Activated T-cell treated with anti-CD3 and anti-CD28 coated beads for 24 hours (primary cell): Measurements from ENCODE around the gene TACC3.
A peak's percentile ranks its signal among the peaks of the same experiment; 100 is the strongest.

Experiments
- DNase-seq: peaks from one replicate; pipeline ENCODE4 v3.0.0-alpha.2; 2020; ENCODE audit warnings: low read depth

TACC3 gene

DNA sequence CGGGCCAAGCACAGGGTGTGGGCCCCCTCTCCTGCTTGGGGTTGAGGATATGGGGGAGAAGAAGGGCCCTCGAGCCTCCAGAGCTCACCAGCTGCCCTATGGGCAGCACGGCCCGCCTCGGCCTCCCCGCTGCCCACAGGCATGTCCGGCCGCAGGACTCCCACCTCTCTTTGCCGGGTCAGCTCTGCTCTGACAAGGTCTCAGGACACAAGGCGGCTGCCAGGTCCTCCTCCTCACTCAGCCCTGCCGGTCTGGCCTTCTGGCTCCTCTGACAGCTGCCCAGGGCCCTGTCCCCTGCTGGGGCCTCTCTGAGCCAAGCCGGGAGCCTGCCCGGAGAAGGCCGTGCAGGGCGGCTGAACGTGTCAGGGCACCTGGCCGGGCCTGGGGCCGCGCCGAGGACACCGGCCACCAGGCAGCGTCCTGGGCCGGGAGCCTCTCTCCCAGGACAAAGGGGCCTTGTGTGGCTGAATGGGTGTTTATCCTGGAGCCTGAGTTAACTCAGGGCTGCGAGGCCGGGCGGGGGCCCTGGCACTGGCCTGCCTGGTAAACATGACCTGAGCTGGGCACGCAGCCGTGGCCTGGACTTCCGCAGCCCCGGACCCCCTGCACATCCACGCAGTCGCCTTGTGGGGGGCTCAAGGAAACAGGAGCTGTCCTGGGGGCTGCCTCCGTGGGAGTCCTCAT is 25.7 kb downstream of the TACC3 start:
- DNase-seq = no peak

DNA sequence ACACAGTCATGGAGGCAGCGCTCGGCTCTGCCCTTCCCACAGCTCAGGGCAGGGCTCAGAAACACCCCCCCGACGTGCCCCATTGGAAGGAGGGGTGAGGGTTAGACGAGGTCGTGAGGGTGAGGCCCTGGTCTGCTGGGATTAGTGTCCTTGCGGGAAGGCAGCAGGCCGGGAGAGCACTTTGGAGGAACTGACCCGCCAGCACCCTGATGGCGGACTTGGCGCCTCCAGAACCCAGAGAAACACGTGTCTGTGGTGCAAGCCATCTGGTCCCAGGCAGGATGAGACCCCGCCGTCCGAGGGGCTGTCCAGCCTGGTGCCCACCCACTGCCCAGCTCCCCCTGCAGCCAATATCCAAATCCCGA is 26.3 kb downstream of the TACC3 start:
- DNase-seq = no peak

DNA sequence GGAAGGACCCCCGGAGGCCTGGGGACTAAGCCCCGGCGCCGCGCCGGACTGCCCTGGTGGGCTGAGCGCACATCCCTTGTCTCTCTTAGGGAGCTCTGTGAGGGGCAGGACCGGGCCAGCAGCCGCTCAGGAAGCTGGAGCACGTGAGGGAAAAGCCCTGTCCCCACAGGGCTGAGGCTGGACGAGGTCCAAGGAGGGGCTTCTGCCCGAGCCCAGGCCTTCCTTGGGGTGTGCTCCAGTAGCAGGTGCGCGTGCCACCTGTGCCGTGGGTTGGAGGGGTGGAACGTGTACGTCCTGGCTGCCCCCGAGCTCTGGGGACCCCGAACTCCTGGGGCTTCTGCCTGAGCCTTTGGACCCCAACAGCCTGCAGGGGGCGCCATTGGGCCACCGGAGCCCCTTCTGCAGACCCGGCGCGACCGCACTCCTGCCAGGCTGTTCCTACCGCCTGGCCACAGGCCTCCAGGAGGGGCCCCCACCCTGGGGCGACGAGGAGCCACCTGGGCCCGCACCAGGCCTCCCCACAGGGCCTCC is 27.2 kb downstream of the TACC3 start:
- peak; percentile 69 for DNase-seq

DNA sequence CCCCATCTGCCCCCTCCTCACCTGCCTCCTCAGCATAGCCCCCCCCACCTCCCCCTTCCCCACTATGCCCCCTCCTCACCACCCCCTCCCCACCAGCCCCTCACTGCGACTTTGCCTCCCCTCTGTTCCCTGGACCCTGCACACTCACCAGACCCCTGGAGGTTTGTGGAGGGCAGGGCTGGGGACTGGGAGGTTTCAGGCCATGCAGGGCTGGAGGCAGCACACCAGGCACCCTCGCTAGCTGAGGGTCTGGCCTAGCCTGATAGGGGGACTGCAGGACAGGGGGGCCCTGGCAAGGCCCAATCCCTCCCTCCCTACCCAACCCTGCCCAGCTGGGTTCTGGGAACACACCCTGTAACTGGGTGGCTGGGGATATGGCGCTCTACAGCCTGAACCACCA is 28.0 kb downstream of the TACC3 start:
- DNase-seq = no peak

DNA sequence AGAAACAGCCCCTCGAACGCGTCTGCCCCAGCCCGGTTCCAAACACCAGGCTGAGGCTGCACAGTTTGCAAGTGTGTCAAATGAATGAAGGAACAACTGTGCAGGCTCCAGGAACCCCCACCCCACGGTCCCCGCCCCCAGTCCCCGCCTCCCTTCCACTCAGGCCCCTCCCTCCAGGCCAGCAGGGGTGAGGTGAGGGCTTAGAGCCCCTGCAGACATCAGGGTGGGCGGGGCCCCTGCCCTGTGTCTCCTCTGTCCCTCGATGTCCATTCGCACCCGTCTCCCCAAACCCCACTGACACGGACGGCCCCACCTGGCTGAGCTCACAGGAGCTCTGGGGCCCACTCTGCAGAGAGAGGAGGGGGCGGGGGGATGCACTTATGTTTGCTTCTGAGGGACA is 28.5 kb downstream of the TACC3 start:
- no peak for DNase-seq

DNA sequence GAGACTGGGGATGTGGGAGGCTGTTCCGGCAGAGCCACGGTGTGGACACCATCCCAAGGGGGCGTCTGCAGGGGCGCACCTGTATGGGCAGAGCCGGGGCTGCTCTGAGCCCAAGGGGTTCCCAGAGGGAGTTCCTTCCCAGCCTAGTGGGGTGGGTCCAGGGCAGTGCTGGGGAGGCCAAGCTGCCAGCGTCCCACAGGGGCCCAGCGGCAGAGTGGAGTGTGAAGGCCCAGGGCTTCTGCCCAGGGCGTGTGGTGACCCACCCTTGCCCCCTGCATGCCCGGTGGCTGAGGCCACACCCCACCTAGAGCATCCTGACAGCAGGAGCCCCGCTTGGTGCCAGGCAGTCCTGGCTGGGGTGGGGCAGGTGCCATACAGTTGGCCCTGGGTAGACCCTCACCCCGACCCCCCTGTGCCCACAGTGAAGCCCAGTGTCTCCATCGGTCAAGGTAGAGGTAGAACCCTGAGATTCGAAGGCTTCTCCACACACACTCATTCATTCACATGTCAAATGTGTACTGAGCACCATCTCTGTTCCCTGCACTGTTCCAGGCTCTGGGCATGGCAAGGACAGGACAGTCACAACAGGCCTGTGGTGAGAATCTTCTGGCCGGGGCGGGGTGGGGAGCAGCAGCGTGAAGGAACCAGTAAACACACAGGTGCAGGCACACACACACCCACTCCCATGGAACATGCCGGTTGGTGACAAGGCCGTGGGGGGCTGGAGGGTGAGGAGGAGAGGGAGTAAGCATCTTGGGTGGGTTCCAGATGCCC is 29.2 kb downstream of the TACC3 start:
- no peak for DNase-seq

DNA sequence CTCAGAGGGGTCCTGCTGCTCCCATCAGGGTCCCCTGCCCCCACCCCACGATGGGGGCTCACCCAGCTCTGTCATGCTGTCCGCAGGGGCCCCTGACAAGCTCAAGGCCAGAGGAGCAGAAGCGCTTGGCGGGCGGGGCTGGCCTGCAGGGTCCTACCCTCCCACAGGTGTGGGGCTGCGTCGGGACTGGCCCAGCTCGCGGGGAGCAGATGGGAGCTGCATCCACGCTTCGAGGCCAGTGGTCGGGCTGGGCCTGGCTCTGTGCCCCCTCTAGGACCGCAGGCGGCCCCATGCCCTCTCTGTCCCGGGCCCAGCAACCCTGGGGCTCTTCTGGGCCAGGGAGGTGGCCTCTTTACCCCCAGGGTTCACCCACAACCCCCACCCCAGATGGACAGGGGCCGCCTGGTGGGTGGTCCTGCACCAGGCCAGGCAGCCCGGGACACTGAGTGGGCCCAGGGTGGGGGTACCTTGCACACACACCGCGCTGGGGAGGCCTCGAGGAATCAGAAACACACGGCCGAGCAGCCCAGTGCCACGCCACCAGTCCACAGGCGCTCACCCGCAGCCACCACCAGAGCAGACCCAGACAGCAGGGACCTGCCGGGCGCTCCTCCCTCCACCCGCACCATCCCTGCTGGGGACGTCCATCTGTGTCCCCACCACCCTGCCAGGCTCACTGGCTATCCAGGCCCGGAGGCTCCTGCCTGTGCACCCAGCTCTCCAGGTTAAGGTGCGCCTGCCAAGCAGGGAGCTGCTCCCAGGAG is 30.0 kb downstream of the TACC3 start:
- DNase-seq = no peak

DNA sequence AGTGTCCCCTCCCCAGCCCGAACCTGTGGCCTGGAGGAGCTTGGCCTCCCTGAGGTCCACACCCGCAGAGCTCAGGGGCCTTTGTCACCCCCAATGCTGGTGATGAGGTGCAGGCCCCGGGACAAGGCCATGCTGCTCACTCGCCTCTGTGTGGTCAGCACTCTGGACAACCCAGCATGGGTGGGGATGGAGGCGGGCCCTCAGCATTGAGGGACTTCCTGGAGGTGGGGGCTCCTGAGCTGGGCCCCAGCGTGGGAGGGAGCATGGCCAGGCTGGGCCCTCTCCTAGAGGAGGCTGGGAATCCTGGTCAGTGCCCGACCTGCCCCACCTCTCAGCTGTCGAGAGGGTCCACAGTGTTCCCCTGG is 30.6 kb downstream of the TACC3 start:
- no peak for DNase-seq

DNA sequence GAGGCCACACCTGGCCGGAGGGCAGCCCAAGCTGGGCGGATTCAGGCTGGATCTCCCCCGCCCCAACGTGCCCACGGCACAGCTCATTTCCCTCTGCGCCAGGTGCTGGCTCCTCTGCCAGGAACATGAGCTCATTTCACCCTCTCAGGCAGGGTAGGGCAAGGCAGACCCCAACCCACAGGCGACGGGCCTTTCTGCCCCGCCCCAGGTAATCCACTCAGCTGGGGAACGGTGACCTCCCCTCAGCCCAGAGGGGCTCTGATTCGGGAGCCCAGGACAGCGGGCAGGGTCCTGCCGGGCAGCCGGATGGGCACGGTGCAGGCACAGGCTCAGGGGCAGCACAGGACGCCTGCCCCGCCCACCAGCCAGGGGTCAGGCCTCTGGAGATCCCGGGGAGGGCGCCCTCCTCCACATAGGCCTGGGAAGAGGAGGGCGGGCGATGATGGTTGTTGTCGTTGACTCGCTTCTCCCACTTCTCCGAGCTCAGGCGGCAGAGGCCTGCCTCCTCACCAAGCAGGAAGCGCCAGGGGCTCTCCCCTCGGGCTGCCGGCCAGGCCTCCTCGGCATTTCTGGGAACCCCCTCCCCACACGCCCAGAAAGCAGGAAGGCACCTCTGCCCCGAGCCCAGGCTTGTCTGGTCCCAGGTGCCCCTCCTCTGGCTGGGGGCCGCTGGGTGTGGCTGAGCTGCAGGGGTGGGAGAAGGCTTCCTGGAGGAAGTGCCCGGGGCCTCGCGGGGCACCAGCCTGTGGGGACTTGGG is 31.1 kb downstream of the TACC3 start:
- no peak for DNase-seq

DNA sequence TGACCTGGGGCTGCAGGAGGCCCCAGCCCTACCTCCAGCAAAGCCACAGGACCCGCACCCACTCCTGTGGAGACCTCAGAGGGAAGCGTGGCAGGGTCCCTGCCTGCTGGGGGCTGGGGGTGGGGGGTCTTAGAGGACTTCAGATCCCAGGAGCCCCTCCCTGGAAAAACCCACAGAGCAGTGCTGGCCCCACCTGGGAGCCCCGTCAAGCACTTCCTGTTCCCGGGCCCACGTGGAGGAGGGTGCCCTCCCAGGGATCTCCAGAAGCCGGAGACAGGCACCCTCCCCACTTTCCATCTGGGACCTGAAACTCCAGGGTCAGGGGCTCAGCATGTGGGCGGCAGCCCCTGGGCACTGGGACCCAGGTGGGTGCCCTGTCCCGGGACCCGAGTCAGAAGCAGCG is 32.0 kb downstream of the TACC3 start:
- DNase-seq = no peak

DNA sequence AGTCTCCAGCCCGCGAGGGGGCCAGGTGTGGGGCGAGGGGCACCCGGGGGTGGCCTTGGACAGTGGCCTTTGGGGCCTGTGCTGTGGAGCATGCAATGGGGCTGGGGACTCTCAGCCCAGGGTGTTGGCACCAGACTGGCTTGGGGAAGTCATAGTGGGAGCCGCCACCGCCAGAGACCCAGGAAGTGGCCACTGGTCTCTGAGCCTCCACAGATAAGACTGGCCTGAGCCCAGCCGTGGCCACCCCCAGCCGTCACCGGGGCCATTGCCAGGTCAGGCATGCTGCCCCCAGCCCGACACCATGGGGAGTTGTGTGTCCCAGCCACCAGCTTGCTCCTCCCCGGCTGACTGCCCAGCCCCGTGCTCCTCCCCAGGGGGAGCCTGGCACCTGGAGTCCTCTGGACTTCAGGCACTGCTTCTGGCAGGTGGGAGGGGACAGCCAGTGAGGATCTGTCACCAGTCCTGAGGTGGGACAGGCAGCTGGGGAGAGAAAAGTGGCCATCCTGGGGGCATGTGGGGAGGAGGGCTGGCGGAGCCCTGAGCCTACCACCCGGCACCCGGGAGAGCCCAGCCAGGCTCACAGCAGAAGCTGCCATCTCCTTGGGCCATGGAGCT is 32.5 kb downstream of the TACC3 start:
- DNase-seq = no peak

DNA sequence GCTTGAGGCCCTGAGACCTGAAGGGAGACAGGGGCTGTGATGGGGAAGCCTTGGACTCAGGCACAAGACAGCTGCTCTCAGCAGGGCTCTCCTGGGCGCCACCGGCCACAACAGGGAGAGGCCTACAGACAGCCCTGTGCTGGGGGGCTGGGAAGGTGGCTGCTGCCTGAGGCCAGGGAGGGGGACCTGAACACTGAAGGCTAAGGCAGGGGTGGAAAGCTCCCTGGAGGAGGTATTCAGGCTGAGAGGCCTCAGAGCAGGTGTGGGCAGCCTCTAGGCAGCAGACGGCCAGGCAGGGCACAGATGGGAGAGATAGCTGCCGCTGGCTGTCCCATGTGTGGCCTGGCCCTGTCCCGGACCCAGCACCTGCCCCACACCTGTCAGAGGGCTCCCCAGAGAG is 33.0 kb downstream of the TACC3 start:
- no peak for DNase-seq

DNA sequence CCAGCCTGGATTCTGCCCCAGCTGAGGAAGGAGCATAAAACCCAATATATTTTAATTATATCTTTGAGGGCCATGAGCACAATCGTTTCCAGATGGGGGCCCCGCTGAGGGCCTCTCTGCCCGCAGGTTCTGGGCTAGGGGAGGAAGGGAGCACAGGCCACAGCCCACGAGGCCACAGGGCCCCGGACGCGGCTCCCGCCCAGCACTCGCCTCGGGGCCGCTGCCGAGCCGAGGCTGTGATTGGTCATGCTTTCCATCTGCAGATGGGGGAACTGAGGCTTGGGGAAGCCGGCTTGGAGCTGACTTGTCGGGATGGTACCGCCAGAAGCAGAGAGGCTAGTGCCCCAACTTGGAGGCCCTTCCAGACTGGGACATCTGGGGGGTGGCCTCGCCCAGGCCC is 34.0 kb downstream of the TACC3 start:
- DNase-seq = no peak

DNA sequence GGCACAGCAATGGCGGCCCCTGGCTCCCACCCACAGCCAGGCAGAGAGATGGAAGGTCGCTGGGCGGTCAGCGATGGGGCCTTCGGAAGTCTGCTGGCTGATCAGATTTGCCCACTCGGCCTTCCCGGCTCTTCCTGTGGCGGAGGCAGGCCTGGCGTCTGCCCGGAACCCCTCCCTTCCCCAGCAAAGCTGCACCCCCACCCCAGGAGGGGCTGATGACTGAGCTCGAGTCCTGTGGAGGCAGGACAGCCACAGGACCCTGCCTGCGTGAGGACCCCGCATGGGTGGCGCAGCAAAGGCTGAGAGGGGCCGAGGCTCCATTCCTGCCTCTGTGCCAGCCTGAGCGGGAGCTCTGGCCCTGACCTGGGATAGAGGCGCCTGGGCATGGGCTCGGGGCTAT is 34.8 kb downstream of the TACC3 start:
- no peak for DNase-seq

DNA sequence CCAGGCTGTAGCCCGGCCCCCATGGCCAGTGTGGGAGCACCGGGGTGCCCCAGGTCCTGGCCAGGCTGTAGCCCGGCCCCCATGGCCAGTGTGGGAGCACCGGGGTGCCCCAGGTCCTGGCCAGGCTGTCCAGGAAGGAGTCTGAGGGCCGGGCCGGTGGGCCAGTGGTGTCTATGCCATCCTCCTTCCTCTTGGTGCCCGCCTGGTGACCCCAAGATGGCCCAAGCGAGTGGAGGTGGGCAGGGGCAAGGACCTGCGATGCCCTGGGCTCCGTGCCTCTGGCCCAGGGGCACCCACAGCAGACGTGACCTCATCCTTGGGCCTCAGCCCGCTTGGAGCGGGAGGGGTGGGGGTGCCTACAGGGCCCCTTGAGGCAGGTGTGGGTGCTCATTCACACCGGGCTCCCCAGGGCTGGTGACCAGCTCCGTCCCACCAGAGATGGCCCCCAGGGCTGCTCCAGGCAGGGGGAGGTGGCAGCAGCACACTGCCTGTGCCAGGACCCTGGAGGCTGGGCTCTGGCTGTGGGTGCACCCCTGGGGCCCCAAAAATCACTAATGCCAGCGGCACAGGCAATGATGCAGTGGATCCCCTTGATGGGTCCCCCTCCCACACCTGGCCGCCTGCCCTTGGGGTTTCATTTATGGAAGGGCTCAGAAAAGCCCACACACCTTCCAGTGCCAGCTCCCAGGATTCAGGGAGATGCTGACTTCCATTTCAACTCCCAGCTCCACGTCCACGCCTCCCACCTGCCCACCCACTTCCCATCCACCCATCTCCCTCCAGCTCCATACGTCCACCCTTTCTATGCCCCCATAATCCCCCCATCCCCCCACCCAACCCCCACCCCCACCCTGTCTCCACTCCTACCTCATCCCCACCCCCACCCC is 35.8 kb downstream of the TACC3 start:
- DNase-seq = no peak

DNA sequence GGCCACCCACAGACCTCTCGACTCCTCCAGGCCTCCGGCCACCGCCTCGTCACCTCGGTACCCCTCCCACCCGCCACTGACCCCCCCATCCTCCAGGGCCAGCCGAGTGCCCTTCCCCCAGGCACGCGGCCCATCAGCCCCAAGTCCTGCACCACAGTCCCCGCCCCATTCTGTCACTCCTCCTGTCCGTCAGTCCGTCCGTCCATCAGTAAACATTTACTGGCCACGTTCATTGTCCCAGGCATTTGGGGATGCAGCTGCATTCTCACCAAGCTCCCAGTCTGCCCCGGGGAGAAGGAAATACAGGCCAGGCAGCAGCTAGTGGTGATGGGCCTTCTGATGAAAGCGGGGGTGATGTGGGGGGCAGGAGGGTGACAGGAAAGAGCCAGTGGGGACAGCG is 36.5 kb downstream of the TACC3 start:
- DNase-seq = no peak

DNA sequence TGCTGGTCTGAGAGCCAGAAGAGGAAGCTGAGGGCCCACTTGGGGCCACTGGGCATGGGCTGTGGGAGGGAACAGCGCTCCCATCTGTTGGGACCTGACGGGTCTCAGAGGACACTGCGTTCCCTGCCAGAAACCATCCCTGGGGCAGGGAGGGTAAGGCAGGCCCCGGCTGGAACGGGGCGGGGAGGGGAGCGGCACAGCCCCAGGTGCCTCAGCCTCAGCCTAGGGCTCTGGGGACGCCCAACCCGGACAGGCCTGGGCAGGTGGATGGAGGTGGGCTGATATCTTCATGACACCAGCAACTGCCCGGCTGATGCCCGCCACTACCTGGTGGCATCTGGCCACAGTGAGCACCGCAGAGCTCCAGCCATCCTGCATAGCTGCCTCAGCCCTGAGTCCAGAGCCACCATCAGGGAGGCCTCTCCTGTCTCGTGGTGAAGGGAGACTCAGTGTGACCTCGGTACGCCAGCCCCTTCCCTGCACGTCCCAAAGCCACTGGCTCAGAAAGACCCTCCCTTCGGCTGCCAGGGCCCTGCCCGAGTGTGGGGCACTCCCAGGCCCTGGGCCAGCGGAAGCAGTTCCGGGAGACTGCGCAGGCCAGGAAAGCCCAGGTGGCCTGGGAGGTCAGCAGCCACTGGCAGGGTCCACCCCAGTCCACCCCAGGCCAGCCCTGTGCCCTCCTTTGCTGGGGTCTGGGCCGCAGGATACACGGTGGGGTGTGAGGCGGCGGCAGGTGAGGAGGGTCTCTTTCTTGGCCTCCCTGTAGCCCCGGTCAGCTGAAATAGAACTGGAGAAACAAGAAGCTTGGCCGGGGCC is 37.2 kb downstream of the TACC3 start:
- DNase-seq = no peak

DNA sequence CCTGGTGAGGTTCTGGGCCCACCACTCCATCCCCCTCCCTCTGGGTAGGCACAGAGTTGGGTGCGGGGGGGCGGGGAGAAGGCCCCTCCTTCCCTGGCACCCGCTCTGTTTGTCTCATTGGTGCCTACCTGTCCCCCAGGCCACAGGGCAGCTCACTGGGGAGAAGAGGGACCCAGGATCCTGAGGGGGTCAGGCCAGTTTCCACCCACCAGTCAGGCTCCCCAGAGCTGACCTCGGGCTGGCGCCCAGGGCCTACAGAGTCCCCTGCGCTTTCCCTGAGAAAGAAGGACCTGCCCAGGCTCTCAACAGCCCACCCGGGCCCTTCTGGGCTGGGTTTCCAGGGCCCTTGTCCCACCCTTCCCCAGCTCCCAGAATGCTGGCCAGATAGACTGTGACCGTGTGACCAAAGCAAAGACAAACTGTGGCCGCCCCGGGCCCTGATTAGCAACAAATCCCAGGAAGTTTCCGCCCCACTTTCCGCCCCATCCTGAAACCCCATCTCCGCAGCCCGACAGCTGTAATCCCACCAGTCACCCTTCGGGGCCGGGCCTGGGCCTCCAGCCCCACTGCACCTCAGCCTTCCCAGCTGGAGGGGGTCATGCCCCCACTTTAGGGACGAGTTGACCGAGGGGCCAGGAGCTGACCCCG is 38.0 kb downstream of the TACC3 start:
- DNase-seq = no peak

DNA sequence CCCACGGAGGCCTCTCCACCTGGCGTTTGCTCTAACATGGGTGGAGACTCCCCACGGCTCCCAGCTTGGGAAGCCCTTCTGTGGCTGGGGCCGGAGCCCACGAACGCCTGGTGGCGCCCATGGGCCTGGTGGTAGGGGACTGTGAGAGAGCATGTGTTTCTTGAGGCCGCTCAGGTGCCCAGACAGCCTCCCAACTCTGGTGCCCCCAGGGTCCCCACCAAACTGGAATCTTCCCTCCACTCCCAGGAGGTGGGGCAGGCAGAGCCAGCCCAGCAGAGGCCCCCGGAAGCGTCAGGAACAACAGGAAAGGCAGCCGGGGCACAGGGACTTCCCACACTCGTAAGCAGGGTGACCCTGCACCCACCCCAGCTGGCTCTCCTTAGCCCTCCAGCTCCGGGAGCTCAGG is 38.5 kb downstream of the TACC3 start:
- no peak for DNase-seq
